IPS-NIHi11 (cell line): ENCODE results near the gene IFIT1.
A peak's percentile ranks its signal among the peaks of the same experiment; 100 is the strongest.
"Not testable (repeated sequence)": the region's sequence is repeated elsewhere in the genome, so short reads cannot be mapped to it uniquely, and the experiment has no call there.

Source experiments
- DNase-seq: peaks from one replicate; pipeline ENCODE4 v3.0.0; 2012; ENCODE audit warnings: mixed read lengths, low spot score

The IFIT1 gene

GRCh38 chr10:89403043-89403442 is 10.6 kb downstream of the IFIT1 start:
- DNase-seq = no peak

- DNase-seq = no peak
These were observed 12.0 kb downstream of the IFIT1 start for GRCh38 chr10:89404104-89405047.

DNA sequence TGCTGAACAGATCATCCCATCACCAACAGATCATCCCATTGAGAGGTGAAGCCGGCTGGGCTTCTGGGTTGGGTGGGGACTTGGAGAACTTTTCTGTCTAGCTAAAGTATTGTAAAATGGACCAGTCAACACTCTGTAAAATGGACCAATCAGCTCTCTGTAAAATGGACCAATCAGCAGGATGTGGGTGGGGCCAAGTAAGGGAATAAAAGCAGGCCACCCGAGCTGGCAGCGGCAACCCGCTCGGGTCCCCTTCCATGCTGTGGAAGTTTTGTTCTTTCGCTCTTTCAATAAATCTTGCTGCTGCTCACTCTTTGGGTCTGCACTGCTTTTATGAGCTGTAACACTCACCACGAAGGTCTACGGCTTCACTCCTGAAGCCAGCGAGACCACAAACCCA is 13.8 kb downstream of the IFIT1 start:
- DNase-seq = not testable (repeated sequence)

DNA sequence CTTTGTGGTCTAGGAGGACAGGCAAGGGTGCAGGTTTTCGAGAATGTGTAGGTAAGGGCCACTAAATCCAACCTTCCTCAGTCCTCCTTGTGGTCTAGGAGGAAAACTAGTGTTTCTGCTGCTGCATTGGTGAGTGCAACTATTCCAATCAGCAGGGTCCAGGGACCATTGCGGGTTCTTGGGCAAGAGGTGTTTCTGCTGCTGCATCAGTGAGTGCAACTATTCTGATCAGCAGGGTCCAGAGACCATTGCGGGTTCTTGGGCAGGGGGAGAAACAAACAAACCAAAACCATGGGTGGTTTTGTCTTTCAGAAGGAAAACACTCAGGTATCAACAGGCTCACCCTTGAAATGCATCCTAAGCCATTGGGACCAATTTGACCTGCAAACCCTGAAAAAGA is 15.4 kb downstream of the IFIT1 start:
- not testable (repeated sequence) for DNase-seq

DNA sequence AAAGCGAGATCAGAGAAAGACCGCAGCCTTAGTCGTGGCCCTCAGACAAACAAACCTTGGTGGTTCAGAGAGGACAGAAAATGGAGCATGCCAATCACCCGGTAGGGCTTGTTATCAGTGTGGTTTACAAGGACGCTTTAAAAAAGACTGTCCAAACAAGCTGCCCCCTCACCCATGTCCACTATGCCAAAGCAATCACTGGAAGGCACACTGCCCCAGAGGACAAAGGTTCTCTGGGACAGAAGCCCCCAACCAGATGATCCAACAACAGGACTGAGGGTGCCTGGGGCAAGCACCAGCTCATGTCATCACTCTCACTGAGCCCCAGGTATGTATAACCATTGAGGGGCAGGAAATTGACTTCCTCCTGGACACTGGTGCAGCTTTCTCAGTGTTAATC is 16.9 kb downstream of the IFIT1 start:
- DNase-seq = not testable (repeated sequence)

GRCh38 chr10:89410551-89410950 is 18.1 kb downstream of the IFIT1 start:
- not testable (repeated sequence) for DNase-seq

GRCh38 chr10:89411135-89411534 is 18.7 kb downstream of the IFIT1 start:
- DNase-seq = not testable (repeated sequence)

GRCh38 chr10:89412276-89412675 is 19.9 kb downstream of the IFIT1 start:
- DNase-seq = not testable (repeated sequence)

- DNase-seq = no peak
These were observed 21.0 kb downstream of the IFIT1 start for GRCh38 chr10:89413398-89413912.

DNA sequence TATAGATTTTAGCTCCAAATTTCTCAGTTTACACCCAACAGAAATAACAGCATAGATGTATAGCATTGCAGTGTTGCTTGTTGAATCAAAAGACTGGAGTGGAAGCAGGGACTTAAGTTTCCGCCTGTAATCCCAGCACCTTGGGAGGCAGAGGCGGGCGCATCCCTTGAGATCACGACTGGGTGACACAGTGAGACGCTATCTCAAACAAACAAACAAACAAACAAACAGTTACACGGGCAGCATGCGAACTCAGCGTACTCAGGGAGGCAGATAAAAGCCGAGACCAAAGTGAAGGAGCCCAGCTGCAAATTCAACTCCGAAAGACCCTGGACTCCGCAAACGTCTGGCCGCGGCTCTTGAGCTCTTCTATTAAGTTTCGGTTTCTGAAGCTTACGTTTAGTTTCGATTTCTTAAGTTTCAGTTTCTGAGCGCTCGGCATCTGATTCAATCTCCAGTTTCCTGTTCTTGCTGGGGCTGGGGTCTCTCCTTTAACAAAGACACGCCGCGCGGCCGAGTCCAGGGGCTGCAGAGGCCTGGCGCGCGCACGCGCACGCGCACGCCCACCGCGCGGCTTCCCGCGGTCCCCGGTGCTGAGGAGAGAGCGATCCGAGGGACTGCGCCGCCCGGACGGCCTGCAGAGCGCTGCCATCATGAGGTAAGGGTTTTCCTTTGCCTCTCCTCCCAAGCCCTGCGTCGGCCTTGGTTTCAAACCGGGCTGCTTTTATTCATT is 21.9 kb downstream of the IFIT1 start, which contains the start of gene IFIT5:
Gene IFIT5, plus strand, starts transcription at position 423 of the 733 bp plus-strand sequence. Its CDS starts 231 bp downstream, at position 654.
- DNase-seq = peak; percentile 87

DNA sequence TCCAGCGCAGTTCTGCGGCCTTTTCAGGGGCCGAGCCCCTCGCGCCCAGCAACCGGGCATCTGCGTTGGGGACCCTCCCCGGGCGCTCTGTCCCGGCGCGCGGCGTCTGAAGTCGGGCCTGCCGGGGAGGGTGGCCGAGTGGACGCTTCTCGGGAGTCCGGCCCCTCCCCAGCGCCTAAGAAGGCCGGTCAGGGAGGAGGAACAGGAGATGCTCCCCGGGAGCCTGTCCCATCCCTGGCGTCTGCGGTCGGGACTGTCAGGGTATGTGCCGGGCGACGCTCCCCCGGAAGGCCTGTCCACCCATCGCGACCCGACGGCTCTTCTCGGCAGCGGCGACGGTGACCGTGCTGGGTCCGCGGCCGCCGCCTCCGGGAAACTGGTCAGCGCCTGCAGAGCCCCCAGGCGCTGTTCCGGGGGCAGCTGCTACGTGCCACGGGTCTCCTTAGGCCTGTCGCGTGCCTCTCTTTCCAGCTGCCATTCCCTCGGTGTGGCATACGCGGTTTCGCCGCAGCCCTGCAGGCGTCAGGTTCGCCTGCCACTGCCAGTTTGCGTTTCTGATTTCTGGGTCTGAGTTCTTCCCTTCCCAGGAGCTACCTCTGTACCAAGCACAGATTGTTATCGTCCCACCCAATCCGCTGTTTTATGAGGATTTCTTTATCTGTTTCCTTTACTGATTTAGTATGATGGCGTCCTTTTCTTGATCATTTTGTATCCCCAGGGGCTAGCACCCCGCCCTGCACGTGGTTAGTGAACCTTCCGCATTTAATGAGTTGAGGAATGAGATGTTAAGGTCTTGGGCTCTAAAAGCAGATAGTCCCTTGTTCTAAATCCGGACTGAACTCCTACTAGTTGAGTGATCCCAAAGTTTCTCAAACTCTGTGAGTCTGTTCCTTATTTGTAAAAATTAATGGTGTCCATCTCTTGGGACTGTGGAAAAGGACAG is 22.7 kb downstream of the IFIT1 start:
- DNase-seq = peak; percentile 43

GRCh38 chr10:89416465-89416864 is 24.0 kb downstream of the IFIT1 start:
- no peak for DNase-seq

DNA sequence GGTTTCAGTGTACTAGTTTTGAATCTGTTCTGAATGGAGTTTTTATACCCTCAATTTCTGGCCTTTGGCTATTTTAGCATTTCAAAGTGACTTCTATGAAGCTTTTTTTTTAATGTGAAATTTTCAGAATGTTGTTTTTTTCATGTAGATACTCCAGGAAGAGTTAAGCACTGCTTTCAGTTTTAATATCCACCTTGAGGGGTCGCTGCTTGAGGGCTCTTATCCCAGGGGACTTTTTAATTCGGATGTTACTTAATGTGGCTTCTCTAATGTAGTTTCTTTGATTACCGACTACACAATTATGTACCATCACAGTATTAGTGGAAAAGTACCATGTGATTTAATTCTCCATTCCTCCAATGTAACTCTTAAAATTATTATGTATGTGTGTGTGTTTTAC is 27.1 kb downstream of the IFIT1 start:
- DNase-seq = no peak

- DNase-seq = no peak
These were observed 28.6 kb downstream of the IFIT1 start for GRCh38 chr10:89421018-89421476.

GRCh38 chr10:89425000-89425399 is 32.6 kb downstream of the IFIT1 start:
- no peak for DNase-seq

DNA sequence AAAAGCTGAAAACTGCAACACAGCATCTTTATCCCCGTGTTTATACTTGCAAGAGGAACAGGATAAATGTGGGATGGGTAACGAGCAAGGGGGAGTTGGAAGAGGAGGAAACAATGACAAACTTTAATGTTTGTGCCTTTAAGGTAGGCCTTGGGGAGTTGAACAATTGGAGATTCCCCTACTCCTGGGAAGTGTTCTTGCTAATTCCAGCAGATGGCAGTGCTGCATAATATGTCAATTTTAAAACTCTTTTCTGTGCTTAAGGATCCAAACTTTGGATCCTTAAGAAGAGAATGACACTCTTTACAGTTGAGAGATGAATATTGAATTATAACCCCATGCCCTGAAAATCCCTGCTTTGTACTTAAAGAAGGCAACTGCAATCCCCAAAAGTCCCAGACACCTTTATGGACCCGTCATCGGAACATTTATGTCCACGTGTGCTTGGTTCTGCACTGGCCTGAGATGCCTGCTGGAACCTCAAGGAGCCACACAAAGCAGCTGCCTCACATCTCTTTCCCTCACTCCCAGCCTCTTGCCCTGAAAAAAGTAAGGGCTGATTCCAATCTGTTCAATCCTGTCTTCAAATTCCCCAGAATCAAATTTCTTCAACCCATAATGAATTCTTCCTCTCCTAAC is 33.9 kb downstream of the IFIT1 start:
- peak; percentile 68 for DNase-seq

- no peak for DNase-seq
These were observed 35.2 kb downstream of the IFIT1 start for GRCh38 chr10:89427629-89428028.

- DNase-seq = no peak
These were observed 36.5 kb downstream of the IFIT1 start for GRCh38 chr10:89428877-89429276.

DNA sequence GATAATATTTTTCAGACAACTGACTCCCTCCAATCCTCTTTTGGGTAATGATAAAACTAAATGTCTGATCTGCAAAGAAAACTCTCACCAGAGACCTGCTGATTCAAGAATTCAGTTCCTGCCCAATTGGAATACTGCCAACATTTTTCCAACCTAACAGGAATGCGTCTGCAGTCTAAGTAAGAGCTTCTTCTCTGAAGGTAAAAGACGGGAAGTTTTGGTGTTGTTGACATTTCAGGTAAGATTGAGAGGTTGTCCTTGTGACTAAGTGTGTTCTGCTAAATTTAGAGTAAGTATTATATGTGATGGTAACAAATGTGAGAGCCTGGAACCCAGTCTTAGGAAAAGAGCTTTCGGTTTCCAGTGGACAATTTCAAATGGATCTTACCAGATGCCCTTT is 39.6 kb downstream of the IFIT1 start:
- DNase-seq = peak; percentile 37

GRCh38 chr10:89438525-89438924 is 46.1 kb downstream of the IFIT1 start:
- no peak for DNase-seq
